Measurements from ENCODE around the gene DMRT2.
A peak's percentile ranks its signal among the peaks of the same experiment; 100 is the strongest.

The DMRT2 gene

GRCh38 chr9:1047591-1048230 lies 2.4 kb upstream of the DMRT2 start:
- DNase-seq (ENCODE audit: low spot score) = no peak

GRCh38 chr9:1048231-1048619 lies 1.9 kb upstream of the DMRT2 start:
- no peak for DNase-seq (ENCODE audit: low spot score)

- no peak for DNase-seq (ENCODE audit: low spot score)
These were observed 1.3 kb upstream of the DMRT2 start for GRCh38 chr9:1048811-1049210.

GRCh38 chr9:1049641-1050040 lies 516 bp upstream of the DMRT2 start:
- no peak for DNase-seq (ENCODE audit: low spot score)

DNA sequence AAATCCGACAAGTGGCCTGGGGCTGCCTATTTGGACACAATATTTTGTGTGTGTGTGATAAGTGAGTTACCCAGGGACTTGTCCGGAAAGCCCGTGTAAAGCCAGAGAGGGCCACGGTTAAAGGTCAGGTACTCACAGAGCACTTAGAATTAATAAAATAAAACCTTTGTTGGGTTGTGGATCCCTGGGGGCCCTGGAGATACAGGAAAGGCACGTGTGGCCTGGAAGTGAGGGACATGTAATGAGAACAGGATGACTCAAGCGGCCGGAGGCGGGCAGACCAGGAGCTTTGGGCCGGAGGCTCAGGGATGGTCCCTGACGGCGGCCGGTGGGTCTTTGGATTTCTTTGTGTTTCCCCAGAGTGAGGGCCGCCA lies 1.0 kb downstream of the DMRT2 start:
- DNase-seq (ENCODE audit: low spot score) = no peak

- DNase-seq (ENCODE audit: low spot score) = peak; percentile 15
These were observed 1.6 kb downstream of the DMRT2 start for GRCh38 chr9:1051584-1052275.

GRCh38 chr9:1052365-1053281 lies 2.5 kb downstream of the DMRT2 start:
- no peak for DNase-seq (ENCODE audit: low spot score)

DNA sequence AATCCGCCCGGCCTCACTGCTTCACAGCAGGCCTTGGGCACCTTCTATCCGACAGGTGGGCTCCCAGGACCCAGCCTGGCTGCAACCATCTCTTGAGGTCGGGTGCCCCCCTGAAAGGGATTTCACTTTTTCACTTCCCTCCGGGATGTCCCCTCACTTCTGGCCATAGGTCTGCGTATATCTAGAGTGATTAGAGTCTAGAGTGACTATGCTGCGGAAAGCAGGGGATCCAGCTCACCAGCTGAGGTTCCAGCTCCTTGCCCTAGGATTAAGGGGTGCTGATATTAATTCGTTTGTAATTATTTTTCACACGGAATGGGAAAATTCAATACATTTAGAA lies 3.1 kb downstream of the DMRT2 start:
- no peak for DNase-seq (ENCODE audit: low spot score)

DNA sequence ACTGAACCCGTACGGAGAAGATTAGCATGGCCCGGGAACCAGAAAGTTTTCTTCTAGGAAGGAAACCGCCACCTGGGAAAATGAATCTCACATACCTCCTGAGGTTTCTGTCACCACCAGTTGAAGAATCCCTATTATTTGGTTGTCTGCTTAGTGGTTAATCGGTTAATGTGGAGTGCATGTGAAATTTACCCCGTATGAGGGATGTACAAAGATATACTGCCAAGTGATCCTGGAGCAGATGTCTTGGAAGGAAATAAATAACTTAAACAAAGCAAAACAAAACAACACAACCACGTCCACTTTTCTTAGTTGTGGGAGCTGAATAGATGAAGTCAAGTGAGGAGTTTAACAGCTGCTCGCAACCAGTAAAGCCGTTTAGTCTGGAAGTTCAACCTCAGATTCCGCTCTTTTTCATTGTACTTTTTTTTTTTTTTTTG lies 3.8 kb downstream of the DMRT2 start:
- no peak for DNase-seq (ENCODE audit: low spot score)

DNA sequence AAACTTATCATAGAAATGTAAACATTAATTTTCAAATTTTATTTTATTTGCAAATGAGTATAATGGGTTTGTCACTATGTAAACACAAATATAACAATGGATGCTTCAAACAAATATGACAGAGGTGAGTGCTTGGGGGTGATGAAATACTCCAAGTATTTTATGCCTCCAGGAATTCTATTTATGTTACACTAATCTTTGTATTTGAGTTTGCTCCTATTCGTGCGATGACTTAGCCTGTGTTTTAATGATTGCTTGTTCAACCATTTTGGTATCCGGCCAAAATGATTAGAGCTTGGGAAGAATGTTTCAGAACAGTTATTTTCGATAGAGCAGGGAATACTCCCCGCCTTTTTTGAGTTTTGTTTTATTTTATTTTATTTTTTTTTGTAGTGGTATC lies 5.0 kb downstream of the DMRT2 start:
- no peak for DNase-seq (ENCODE audit: low spot score)

- no peak for DNase-seq (ENCODE audit: low spot score)
These were observed 7.8 kb downstream of the DMRT2 start for GRCh38 chr9:1057910-1058309.

DNA sequence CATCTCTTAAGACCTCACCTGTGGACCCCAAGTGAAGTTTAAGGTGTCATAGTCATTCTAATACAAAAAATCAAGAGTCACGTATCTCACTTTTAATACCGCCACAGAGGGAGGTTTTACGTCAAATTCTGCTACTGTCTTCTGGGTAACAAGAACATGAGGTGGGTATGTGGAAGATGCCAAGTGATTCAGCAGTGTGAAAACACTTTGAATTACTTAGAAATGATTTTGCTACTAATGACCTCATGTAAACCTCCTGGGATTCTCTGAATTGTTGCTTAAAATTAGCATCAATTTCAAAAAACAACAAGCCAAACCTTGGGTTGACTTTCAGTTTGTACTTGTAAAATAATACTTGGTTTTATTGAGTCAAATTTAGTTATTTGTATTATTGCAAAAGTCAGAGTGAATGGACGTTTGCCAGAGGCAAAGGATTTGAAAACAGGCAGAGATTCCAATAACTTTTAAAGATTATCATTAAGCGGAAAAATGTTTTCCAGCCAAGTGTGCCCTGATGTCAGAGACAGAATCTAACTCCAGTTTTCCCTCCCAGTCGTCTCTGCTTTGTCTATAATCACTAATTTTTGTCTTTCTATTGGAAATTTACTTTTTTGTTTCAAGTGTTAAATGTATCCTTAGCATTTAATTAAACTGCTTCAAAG lies 8.8 kb downstream of the DMRT2 start:
- DNase-seq (ENCODE audit: low spot score) = no peak

DNA sequence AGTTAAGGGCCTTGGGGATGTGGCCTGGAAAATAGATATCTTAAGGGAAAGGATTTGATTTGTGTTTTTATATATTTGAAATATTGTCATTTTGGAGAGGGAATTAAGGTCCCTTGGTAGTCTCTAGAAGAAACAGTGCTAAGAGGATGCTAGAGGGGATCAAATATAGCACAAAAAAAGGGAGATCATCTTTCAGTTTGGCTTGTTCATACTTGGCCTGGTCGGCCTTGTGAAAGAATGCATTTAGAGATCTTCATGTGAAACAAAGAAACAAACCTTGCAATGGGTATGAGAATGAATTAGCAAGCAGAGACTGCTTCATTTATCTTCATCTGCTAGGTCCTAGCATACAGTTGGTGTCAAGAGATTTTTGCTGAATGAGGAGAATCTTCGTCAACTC lies 15.0 kb downstream of the DMRT2 start:
- DNase-seq (ENCODE audit: low spot score) = no peak

- DNase-seq (ENCODE audit: low spot score) = no peak
These were observed 20.5 kb downstream of the DMRT2 start for GRCh38 chr9:1070692-1071091.

GRCh38 chr9:1071730-1072129 lies 21.6 kb downstream of the DMRT2 start:
- no peak for DNase-seq (ENCODE audit: low spot score)

DNA sequence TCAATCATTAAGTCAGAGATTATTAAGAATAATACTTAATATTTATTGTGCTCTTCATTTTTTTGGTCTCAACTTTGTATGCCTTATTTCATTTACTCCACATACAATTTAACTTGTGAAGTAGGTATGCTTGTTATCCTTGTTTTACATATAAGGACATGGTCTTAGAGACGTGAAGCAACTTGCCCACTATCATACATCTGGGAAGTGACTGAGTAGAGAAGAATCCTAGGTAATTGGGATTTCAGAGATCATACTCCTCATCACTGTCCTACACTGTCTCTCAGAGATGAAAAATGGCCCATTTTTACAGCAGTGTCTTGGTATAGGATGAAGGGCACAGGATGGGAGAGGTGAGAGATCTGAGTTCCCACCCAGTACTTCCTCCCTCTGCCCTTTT lies 23.3 kb downstream of the DMRT2 start:
- DNase-seq (ENCODE audit: low spot score) = no peak

GRCh38 chr9:1077616-1078015 lies 27.5 kb downstream of the DMRT2 start:
- no peak for DNase-seq (ENCODE audit: low spot score)

DNA sequence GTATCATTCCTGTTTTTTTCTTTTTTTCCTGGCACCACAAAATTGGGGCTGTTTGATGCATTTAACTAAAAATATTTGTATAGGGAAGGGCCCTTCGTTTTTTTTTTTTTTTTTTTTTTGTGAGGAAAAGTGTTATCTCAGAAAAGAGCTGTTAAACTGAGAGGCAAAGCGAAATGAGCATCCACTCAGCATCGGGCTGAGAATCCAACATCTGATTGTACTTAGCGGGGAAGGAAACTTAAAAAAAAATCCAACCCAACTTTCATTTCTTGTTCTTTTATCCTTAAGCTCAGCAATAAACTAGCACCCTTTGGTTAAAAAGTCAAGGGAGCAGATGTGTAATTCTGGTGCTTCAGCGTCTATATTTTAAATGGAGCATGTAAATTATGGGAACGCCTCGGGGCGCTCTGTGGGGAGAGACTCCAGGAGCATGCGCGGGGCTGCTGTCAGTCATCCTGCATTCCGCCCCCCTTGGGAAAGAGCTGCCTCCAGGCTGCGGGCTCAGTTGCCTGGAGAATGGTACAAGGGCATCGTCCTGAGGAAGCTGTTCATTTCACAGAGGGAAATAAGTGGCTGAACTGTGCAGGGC lies 33.3 kb downstream of the DMRT2 start:
- DNase-seq (ENCODE audit: low spot score) = peak; percentile 32

DNA sequence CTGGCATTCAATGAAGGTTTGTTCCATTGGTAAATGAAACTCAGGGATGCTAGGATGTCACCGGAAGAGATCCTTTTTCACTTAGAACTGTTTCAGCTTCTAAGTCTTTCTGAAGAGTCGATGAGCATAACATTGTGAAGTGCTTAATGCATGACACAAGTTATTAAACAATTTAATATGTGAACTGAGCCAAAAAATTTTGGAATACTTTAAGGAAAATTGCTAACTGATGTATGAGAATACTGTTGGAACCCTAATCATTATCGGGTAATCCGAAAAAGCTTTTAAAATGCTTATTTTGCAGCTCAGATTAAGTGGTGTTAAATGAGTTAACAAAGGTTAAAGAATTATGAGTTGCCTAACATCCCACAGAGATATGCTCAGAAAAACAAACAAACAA lies 34.9 kb downstream of the DMRT2 start:
- no peak for DNase-seq (ENCODE audit: low spot score)

- no peak for DNase-seq (ENCODE audit: low spot score)
These were observed 36.4 kb downstream of the DMRT2 start for GRCh38 chr9:1086517-1086916.

DNA sequence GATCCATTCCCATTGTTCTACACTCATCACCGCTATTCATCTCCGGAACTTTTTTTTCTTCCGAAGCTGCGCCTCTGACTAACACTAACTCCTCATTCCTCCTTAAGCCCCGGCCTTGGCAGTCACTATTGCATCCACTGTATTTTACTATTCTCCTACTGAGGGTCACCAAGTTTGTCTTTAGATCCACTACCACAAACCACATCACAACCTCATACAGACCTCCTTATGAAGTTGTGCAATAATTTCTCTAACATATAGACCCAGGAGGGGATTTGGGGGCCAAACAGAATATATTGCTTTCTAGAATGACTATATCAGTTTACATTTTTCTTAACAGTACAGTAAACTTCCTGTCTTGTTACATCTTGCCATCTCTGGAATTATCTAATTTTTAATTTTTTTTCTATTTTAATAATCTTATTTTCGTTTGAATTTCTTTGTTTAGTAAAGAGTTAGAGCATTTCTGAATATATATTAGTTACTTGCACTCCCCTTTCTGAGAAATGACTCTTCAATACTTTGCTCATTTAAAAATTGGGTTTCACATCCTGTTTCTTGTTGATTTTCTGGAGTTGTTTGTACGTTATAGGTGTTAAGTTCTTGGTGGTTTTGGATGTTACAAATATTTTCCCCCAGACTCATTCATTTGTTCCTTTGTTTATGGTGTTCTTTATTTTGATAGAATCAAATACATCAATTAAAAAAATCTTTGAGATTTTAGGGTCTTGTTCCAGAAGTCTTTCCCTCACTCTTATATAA lies 37.1 kb downstream of the DMRT2 start:
- no peak for DNase-seq (ENCODE audit: low spot score)
